Skeletal muscle tissue (tissue), 4 donors: ENCODE data around the gene HLF. TPM values are rescaled to one million over a fixed set of nuclear protein-coding genes. Genes with fewer than 3 reads are reported as not detected.
A peak's percentile ranks its signal among the peaks of the same experiment; 100 is the strongest.

ENCODE experiments used
- H3K27ac ChIP-seq: one replicate; pipeline ENCODE4 v1.7.0; 2013; ENCODE audit warnings: mild to moderate bottlenecking, low read depth, low read length, inconsistent platforms
- H3K27me3 ChIP-seq, 3 donors: one replicate each; pipeline ENCODE4 v1.7.0; 2013; ENCODE audit warnings: low read length in 3 of 3; ENCODE audit not compliant: control insufficient read depth in 3 of 3, insufficient read depth in 3 of 3
- H3K36me3 ChIP-seq, 3 donors: one replicate each; pipeline ENCODE4 v1.7.0; 2013; ENCODE audit warnings: low read length in 3 of 3; ENCODE audit not compliant: control insufficient read depth in 3 of 3, insufficient read depth in 3 of 3
- H3K4me1 ChIP-seq, 3 donors: one replicate each; pipeline ENCODE4 v1.7.0; 2013; ENCODE audit warnings: low read length in 3 of 3, mild to moderate bottlenecking in 3 of 3; ENCODE audit not compliant: control insufficient read depth in 3 of 3, insufficient read depth in 3 of 3
- H3K4me3 ChIP-seq, 3 donors: one replicate each; pipeline ENCODE4 v1.7.0; 2013; ENCODE audit warnings: low read length in 3 of 3
- H3K9ac ChIP-seq, 3 donors: one replicate each; pipeline ENCODE4 v1.7.0; 2013; ENCODE audit warnings: low read length in 3 of 3, mild to moderate bottlenecking in 3 of 3, moderate library complexity in 2 of 3, low read depth in 1 of 3
- H3K9me3 ChIP-seq, 3 donors: one replicate each; pipeline ENCODE4 v1.7.0; 2013; ENCODE audit warnings: low read length in 3 of 3; ENCODE audit not compliant: control insufficient read depth in 3 of 3
- total RNA-seq: library from RNA; depleted of rRNA; stranded (reverse); fragments of >200 nt; gene quantifications from one replicate; pipeline ENCODE4 v1.2.3, GENCODE V29; 2014
- donor health status: Osteomylitis.

The HLF gene
- total RNA-seq, 1 donor from 2014 or later: 4.7 TPM

DNA sequence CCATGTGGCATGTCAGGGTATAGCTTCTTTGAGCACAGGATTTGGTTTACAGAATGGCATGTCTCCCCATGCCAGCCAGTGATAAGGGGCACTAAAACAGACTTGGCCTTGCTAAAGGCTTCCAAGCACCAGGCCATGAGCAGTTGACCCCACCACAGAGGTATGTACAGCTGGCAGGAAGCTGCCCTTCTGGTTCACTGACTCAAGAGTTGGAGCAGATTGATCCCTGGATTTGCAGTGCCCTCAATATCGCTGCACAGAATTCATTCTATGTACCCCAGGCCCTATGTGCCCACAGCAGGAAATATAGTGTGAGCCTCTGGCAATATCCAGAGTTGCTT is 24.3 kb downstream of the HLF start:
- Histone ChIP-seq H3K4me1 (peaks cover 19 to 26% (median 24%) of the 10 kb centered on the region in 3 donors), H3K27ac (no peak overlapping the region), H3K9me3 (no peaks in the 10 kb centered on the region), H3K27me3 (no peaks in the 10 kb centered on the region), H3K9ac (no peak overlapping the region), H3K36me3 (no peaks in the 10 kb centered on the region), H3K4me3 (no peak overlapping the region)

DNA sequence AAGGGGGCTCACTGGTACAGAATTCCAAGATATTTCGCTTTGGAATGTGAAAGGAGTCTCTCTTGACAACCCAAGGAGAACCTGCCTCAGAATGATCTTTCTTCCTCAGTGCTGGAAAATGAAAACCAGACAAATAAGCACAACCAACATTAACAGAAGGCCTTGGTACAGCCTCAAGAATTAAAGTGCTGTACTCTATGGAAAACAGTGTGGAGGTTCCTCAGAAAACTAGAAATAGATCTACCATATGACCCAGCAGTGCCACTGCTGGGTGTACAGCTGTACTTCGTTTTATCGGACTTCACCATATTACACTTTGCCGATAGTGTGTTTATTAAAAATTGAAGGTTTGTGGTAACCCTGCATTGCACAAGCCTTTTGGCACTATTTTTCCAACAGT is 25.2 kb downstream of the HLF start:
- Histone ChIP-seq H3K36me3 (no peaks in the 10 kb centered on the region), H3K4me3 (no peak overlapping the region), H3K9me3 (no peaks in the 10 kb centered on the region), H3K27me3 (no peaks in the 10 kb centered on the region), H3K4me1 (peaks cover 12 to 17% (median 15%) of the 10 kb centered on the region in 3 donors), H3K9ac (no peak overlapping the region), H3K27ac (no peak overlapping the region)

- no peaks in the 10 kb centered on the region for H3K36me3 ChIP-seq
- H3K27me3 ChIP-seq: no peaks in the 10 kb centered on the region
- no peak overlapping the region for H3K27ac ChIP-seq
- H3K4me1 ChIP-seq: peaks cover 7 to 14% (median 12%) of the 10 kb centered on the region in 3 donors
- no peak overlapping the region for H3K4me3 ChIP-seq
- no peaks in the 10 kb centered on the region for H3K9me3 ChIP-seq
- no peak overlapping the region for H3K9ac ChIP-seq
Observed at GRCh38 chr17:55290492-55291113, 25.8 kb downstream of the HLF start.

GRCh38 chr17:55291114-55291507 is 26.4 kb downstream of the HLF start:
- no peaks in the 10 kb centered on the region for H3K36me3 ChIP-seq
- H3K4me3 ChIP-seq: no peak overlapping the region
- no peaks in the 10 kb centered on the region for H3K9me3 ChIP-seq
- no peaks in the 10 kb centered on the region for H3K27me3 ChIP-seq
- peaks cover 5 to 11% (median 11%) of the 10 kb centered on the region in 3 donors for H3K4me1 ChIP-seq
- no peak overlapping the region for H3K9ac ChIP-seq
- no peak overlapping the region for H3K27ac ChIP-seq

DNA sequence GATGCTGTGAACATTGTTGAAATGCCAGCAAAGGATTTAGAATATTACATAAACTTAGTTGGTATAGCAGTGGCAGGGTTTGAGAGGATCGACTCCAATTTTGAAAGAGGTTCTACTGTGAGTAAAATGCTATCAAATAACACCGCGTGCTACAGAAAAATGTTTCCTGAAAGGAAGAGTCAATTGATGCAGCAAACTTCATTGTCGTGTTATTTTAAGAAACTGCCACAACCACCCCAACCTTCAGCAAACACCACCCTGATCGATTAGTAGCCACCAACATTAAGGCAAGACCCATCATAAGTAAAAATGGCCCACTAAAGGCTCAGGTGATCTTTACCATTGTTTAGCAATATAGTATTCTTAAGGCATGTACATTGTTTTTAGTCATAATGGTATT is 27.3 kb downstream of the HLF start:
- H3K4me3 ChIP-seq: no peak overlapping the region
- peaks cover 5 to 8% (median 7%) of the 10 kb centered on the region in 3 donors for H3K4me1 ChIP-seq
- H3K9me3 ChIP-seq: no peaks in the 10 kb centered on the region
- H3K27ac ChIP-seq: no peak overlapping the region
- H3K27me3 ChIP-seq: no peaks in the 10 kb centered on the region
- H3K36me3 ChIP-seq: no peaks in the 10 kb centered on the region
- no peak overlapping the region for H3K9ac ChIP-seq

- no peaks in the 10 kb centered on the region for H3K36me3 ChIP-seq
Observed at GRCh38 chr17:55294042-55294751, 29.4 kb downstream of the HLF start.

DNA sequence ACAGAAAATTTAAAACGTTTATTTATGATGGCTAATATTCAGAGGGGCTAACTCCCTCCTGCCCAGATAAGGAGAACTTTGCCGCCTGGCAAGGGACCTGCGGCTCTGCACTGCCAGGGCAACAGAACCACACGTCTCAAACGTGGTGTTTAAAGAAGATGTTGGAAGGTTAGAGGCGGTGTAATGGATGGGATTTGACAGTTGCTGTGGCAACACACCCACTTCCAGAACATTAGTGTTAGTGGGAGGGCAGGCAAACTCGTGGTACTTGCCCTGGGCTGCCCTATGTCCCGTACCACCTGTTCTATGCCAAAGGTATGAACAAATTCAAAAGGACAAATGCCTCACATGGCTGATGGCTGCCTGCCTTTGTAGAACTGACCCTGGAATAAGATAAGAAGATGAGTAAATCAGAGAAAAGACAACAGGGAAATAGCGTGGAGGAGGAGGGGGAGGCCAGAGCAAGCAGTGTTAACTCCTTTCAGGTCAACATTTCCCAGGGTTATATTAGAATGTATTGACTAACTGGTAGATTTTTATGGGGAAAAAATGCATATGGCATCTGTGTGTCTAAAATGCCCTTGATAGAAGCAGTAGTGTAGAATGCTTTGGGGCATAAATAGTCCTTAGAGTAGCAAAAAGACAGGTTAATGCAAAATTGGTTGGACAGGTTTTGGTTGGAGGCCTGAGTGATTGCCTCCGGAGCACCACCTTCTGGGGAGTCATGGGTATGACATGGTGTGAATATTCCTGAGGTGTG is 30.8 kb downstream of the HLF start:
- Histone ChIP-seq H3K27me3 (no peaks in the 10 kb centered on the region), H3K9ac (peak overlapping the region in 1 of 3 donors; percentile 46), H3K9me3 (no peaks in the 10 kb centered on the region), H3K36me3 (no peaks in the 10 kb centered on the region), H3K4me3 (no peak overlapping the region), H3K27ac (no peak overlapping the region), H3K4me1 (peaks cover 5 to 7% (median 6%) of the 10 kb centered on the region in 3 donors)

More at GRCh38 chr17:55294042-55294751, 29.4 kb downstream of the HLF start:
- H3K4me3 ChIP-seq: no peak overlapping the region
- no peaks in the 10 kb centered on the region for H3K9me3 ChIP-seq
- H3K9ac ChIP-seq: no peak overlapping the region
- H3K27ac ChIP-seq: no peak overlapping the region
- H3K27me3 ChIP-seq: no peaks in the 10 kb centered on the region
- peaks cover 5 to 7% (median 6%) of the 10 kb centered on the region in 3 donors for H3K4me1 ChIP-seq

GRCh38 chr17:55296171-55296695 is 31.5 kb downstream of the HLF start:
- Histone ChIP-seq H3K4me3 (no peak overlapping the region), H3K9ac (no peak overlapping the region), H3K27me3 (no peaks in the 10 kb centered on the region), H3K9me3 (no peaks in the 10 kb centered on the region), H3K4me1 (peaks cover 5 to 7% (median 6%) of the 10 kb centered on the region in 3 donors), H3K27ac (no peak overlapping the region), H3K36me3 (no peaks in the 10 kb centered on the region)

- Histone ChIP-seq H3K27me3 (no peaks in the 10 kb centered on the region), H3K9me3 (no peaks in the 10 kb centered on the region), H3K9ac (no peak overlapping the region), H3K4me3 (no peak overlapping the region), H3K27ac (no peak overlapping the region), H3K4me1 (peaks cover 5 to 7% (median 6%) of the 10 kb centered on the region in 3 donors), H3K36me3 (no peaks in the 10 kb centered on the region)
Observed at GRCh38 chr17:55296699-55297098, 31.9 kb downstream of the HLF start.
